Measurements from ENCODE around the gene KIF3A.

DNA sequence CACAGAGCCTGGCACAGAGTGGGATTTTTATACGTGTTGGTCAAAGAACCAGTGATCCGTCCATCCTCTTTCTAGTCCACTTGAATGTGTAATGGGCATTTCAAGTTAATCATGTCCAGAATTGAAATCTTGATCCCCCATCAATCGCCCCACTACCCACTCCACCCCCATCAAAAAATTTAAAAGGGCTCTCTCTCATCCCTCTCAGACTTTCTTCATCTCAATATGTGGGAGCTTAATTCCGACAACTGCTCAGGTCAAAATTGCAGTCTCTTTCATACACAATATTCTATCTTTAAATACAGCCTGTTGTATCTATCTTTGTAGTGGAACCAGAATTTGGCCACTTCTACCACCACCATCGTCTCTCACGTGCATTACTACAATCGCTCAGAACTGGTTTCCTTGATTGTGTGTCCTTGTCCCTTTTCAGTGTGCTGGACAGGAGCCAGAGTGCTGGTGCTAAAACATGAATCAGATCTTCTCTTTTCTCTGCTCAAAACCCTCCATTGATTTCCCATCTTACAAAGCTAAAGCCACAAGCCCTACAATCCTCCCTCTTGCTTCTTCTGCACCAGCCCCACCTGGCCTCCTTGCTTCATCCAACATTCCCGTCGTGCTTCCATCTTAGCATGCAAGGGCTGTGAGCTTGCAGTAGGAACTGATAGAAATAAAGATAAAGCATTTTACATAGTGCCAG is 786 bp upstream of the KIF3A start:
- TF ChIP-seq EZH2 (IDR thresholded peaks at IDR 0.05): no peak
- TF ChIP-seq POLR2AphosphoS5 (IDR thresholded peaks at IDR 0.05; ENCODE audit: borderline replicate concordance, low read depth, low read length): no peak
- no peak for TF ChIP-seq FOXP2 (optimal IDR thresholded peaks at IDR 0.05; ENCODE audit: control extremely low read depth, extremely low read length, insufficient read depth)
